Measurements from ENCODE around the gene SLC30A2.

SLC30A2 gene

GRCh38 chr1:26029864-26030481 lies 15.9 kb downstream of the SLC30A2 start:
- TF ChIP-seq GATA1 (IDR thresholded peaks at IDR 0.05; ENCODE audit: low read depth, low read length) (no peak), POLR2A (IDR thresholded peaks at IDR 0.05; ENCODE audit: low read length) (no peak)
- DNase-seq, result peak in 1 of 2 experiments; percentile 22

- no peak for TF ChIP-seq GATA1 (IDR thresholded peaks at IDR 0.05; ENCODE audit: low read depth, low read length)
- no peak for TF ChIP-seq POLR2A (IDR thresholded peaks at IDR 0.05; ENCODE audit: low read length)
- DNase-seq, result no peak
These were observed 16.7 kb downstream of the SLC30A2 start for GRCh38 chr1:26029054-26029863.

GRCh38 chr1:26028490-26028980 lies 17.4 kb downstream of the SLC30A2 start:
- no peak for TF ChIP-seq GATA1 (IDR thresholded peaks at IDR 0.05; ENCODE audit: low read depth, low read length)
- no peak for TF ChIP-seq POLR2A (IDR thresholded peaks at IDR 0.05; ENCODE audit: low read length)
- no peak for DNase-seq

GRCh38 chr1:26027716-26028489 lies 18.0 kb downstream of the SLC30A2 start:
- TF ChIP-seq GATA1 (IDR thresholded peaks at IDR 0.05; ENCODE audit: low read depth, low read length) (no peak), POLR2A (IDR thresholded peaks at IDR 0.05; ENCODE audit: low read length) (no peak)
- no peak for DNase-seq

- TF ChIP-seq GATA1 (IDR thresholded peaks at IDR 0.05; ENCODE audit: low read depth, low read length), result no peak
- no peak for TF ChIP-seq POLR2A (IDR thresholded peaks at IDR 0.05; ENCODE audit: low read length)
- no peak for DNase-seq
These were observed 20.4 kb downstream of the SLC30A2 start for GRCh38 chr1:26025517-26025916.

GRCh38 chr1:26025060-26025459 lies 20.9 kb downstream of the SLC30A2 start:
- TF ChIP-seq GATA1 (IDR thresholded peaks at IDR 0.05; ENCODE audit: low read depth, low read length) (no peak), POLR2A (IDR thresholded peaks at IDR 0.05; ENCODE audit: low read length) (no peak)
- no peak for DNase-seq

GRCh38 chr1:26023826-26024225 lies 22.1 kb downstream of the SLC30A2 start:
- no peak for TF ChIP-seq GATA1 (IDR thresholded peaks at IDR 0.05; ENCODE audit: low read depth, low read length)
- no peak for TF ChIP-seq POLR2A (IDR thresholded peaks at IDR 0.05; ENCODE audit: low read length)
- DNase-seq, result no peak

GRCh38 chr1:26023009-26023408 lies 22.9 kb downstream of the SLC30A2 start:
- no peak for DNase-seq
- no peak for TF ChIP-seq GATA1 (IDR thresholded peaks at IDR 0.05; ENCODE audit: low read depth, low read length)
- TF ChIP-seq POLR2A (IDR thresholded peaks at IDR 0.05; ENCODE audit: low read length), result no peak

GRCh38 chr1:26022404-26022779 lies 23.5 kb downstream of the SLC30A2 start:
- TF ChIP-seq GATA1 (IDR thresholded peaks at IDR 0.05; ENCODE audit: low read depth, low read length) (no peak), POLR2A (IDR thresholded peaks at IDR 0.05; ENCODE audit: low read length) (no peak)
- no peak for DNase-seq

- TF ChIP-seq POLR2A (IDR thresholded peaks at IDR 0.05; ENCODE audit: low read length) (no peak), GATA1 (IDR thresholded peaks at IDR 0.05; ENCODE audit: low read depth, low read length) (no peak)
- DNase-seq, result no peak
These were observed 24.1 kb downstream of the SLC30A2 start, which contains the start of gene EXTL1 for GRCh38 chr1:26021647-26022403. TSS of gene EXTL1 (plus strand) at chr1:26021775. CDS start at chr1:26022647, 872 bp downstream.

- DNase-seq, result no peak
- TF ChIP-seq POLR2A (IDR thresholded peaks at IDR 0.05; ENCODE audit: low read length) (no peak), GATA1 (IDR thresholded peaks at IDR 0.05; ENCODE audit: low read depth, low read length) (no peak)
These were observed 24.8 kb downstream of the SLC30A2 start for GRCh38 chr1:26020941-26021646.

- DNase-seq, result no peak
- TF ChIP-seq GATA1 (IDR thresholded peaks at IDR 0.05; ENCODE audit: low read depth, low read length), result no peak
- no peak for TF ChIP-seq POLR2A (IDR thresholded peaks at IDR 0.05; ENCODE audit: low read length)
These were observed 25.6 kb downstream of the SLC30A2 start for GRCh38 chr1:26020330-26020768.

Measured in erythroblast (primary cell).